NOMO-1 (cell line): ENCODE results near the gene ADM5.
"Not testable (repeated sequence)": the region's sequence is repeated elsewhere in the genome, so short reads cannot be mapped to it uniquely, and the experiment has no call there.

Experiments
- DNase-seq, 2 experiments: peaks; one replicate each; lab custom pipeline; 2025; ENCODE audit not compliant: unreplicated experiment in 2 of 2; lab: John Stamatoyannopoulos, UW

Gene ADM5

DNA sequence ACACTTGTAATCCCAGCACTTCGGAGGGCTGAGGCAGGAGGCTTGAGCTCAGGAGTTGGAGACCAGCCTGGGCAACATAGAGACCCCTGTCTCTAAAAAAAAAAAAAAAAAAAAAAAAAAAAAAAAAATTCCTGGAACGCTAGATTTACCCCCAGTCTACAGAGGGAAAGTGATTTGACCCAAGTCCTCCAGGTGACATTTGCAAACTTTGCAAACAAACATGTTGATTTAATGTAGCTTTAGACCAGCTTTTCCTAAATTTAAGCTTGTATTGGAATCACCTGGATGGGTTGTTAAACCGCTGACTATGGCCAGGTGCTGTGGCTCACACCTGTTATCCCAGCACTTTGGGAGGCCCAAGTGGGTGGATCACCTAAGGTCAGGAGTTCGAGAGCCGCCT lies 10.0 kb downstream of the ADM5 start:
- no peak for DNase-seq

DNA sequence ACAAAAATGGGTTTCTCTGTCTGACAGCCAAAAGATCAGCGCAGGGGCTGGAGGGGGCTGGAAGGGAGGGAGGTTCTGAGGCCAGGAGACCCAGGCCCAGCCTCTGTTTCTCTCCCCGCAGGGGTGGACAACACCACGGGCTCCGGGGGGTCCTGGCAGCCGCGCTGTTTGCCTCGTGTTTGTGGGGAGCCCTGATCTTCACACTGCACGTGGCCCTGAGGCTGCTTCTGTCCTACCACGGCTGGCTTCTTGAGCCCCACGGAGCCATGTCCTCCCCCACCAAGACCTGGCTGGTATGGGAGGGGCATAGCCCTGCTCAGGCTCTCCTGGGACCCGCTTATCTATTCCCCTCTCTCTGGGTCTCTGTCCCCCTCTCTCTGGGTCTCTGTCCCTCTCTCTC lies 11.2 kb downstream of the ADM5 start:
- DNase-seq = no peak

- no peak for DNase-seq
Measured at GRCh38 chr19:49701271-49701786, 11.9 kb downstream of the ADM5 start.

DNA sequence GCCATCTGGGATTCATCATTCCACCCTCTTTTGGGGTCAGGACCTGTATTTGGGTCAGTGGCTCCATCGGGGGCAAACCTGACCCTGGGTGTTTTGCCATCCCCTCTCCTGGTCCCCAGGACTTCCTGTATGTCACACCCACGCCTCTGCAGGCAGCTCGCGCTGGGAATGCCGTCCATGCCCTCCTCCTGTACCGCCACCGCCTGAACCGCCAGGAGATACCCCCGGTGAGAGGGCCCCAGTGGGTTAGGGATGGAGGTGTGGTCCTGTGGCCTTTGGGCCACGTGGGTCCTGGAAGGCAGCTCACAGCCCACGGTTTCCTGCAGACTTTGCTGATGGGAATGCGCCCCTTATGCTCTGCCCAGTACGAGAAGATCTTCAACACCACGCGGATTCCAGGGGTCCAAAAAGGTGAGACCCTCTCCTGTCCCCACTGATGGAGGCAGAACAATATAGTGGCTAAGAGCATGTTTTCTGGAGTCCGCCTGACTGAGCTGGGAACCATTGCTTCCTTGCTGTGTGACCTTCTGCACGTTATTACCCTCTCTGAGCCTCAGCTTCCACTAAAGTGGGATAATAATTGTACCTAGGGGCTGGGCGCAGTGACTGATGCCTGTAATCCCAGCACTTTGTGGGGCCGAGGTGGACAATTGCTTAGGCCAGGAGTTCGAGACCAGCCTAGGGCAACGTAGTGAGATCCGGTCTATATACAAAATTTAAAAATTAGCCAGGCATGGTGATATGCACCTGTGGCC lies 15.7 kb downstream of the ADM5 start:
- no peak for DNase-seq

DNA sequence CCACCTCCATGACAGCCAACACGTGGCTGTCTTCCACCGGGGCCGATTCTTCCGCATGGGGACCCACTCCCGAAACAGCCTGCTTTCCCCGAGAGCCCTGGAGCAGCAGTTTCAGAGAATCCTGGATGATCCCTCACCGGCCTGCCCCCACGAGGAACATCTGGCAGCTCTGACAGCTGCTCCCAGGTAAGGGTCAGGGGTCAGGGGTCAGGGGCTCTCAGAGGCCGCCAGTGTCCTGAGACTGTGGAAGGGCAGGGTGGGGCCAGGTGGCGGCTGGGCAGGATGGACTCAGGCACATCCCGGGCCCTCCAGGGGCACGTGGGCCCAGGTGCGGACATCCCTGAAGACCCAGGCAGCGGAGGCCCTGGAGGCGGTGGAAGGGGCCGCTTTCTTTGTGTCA lies 16.5 kb downstream of the ADM5 start:
- DNase-seq = no peak

DNA sequence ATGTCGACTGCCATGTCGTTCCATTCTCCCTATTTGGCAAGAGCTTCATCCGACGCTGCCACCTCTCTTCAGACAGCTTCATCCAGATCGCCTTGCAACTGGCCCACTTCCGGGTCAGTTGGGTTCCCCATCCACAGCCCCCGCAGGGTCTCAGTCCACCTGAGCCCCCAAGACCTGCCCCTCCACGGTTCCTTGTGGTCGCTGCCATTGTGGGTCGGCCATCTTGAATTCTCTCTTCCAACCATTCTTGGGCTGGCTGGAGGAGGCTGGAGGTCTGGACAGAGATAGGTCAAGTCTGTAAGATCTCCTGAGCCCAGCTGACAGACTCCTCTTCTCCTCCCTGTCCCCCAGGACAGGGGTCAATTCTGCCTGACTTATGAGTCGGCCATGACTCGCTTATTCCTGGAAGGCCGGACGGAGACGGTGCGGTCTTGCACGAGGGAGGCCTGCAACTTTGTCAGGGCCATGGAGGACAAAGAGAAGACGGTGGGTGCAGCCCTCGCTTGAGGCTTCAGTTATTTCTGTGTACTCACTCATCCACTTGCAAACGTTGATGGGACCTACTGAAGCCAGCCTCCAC lies 21.1 kb downstream of the ADM5 start:
- no peak for DNase-seq

GRCh38 chr19:49712397-49712859 lies 23.0 kb downstream of the ADM5 start:
- DNase-seq = peak in 1 of 2 experiments; percentile 30

DNA sequence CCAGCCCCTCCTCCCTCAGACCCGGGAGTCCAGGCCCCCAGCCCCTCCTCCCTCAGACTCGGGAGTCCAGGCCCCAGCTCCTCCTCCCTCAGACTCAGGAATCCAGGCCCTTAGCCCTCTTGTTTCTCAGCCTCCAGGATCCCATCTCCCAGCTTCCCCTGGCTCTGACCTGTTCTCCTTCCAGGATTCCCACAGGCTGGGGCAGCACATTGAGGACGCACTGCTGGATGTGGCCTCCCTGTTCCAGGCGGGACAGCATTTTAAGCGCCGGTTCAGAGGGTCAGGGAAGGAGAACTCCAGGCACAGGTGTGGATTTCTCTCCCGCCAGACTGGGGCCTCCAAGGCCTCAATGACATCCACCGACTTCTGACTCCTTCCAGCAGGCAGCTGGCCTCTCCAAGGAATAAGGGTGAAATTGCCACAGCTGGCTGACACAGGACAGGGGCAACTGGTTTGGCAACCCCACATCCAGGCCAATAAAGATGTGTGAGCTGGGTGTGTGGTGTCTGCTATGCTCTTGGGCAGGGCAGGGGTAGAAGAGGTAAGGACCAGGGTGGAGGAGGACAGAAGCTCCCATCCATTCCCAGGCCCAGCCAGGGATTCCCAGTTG lies 23.9 kb downstream of the ADM5 start:
- no peak for DNase-seq

DNA sequence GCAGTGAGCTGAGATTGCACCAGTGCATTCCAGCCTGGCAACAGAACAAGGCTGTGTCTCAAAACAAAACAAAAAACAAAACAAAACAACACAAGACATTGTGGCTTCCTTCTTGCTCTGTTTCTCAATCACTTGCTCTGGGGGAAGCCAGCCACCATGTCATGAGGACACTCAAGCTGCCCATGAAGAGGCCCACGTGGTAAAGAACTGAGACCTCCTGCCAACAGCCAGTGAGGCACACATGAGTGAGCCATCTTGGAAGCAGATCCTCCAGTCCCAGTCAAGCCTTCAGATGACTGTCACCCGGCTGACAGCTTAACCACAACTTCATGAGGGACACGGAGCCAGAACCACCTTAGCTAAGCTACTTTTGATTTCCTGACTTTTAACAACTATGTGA lies 26.8 kb downstream of the ADM5 start:
- no peak for DNase-seq

DNA sequence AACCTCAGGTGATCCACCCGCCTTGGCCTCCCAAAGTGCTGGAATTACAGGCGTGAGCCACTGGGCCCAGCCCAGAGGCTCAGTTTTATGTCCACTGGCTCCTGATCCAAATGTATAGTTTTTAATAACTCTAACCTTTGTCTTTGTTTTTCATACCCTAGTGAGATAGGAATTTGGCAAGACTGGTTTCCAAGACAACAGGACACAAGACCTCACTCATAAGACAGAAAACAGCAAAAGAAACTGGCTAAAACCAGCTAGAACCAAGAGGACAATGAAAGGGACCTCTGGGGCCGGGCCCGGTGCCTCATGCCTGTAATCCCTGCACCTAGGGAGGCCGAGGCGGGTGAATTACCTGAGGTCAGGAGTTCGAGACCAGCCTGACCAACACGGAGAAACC lies 29.1 kb downstream of the ADM5 start:
- no peak for DNase-seq

DNA sequence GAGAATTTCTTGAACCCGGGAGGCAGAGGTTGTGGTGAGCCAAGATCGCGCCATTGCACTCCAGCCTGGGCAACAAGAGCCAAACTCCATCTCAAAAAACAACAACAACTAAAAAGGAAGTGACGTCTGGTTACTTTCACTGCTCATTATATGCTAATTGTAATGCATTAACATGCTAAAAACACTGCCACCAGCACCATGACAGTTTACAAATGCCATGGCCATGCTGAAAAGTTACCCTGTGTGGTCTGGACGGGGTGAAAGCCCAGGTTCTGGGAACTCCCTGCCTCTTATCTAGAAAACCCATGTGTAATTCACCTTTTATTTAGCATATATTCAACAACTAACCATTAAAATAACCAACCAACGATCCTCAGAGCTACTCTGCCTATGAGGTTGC lies 29.6 kb downstream of the ADM5 start:
- no peak for DNase-seq

DNA sequence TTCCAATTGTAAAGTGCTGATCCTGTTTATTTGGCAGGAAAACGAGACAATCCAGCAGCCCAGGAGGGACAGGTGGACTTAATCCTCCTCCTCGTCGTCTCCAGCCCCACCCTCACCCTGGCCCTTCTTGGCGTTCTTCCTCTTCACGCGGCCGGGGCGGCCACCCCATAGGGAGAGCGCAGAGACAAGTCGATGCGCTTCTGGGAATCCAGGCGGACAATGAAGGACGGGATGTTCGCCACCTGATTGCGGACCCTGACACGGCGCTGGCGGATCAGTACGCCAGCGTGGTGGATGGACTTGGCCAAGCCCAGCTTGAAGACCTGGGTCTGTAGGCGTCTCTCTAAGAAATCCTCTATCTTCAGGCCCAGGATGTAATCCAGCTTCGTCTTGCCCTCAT lies 30.0 kb downstream of the ADM5 start:
- not testable (repeated sequence) for DNase-seq

DNA sequence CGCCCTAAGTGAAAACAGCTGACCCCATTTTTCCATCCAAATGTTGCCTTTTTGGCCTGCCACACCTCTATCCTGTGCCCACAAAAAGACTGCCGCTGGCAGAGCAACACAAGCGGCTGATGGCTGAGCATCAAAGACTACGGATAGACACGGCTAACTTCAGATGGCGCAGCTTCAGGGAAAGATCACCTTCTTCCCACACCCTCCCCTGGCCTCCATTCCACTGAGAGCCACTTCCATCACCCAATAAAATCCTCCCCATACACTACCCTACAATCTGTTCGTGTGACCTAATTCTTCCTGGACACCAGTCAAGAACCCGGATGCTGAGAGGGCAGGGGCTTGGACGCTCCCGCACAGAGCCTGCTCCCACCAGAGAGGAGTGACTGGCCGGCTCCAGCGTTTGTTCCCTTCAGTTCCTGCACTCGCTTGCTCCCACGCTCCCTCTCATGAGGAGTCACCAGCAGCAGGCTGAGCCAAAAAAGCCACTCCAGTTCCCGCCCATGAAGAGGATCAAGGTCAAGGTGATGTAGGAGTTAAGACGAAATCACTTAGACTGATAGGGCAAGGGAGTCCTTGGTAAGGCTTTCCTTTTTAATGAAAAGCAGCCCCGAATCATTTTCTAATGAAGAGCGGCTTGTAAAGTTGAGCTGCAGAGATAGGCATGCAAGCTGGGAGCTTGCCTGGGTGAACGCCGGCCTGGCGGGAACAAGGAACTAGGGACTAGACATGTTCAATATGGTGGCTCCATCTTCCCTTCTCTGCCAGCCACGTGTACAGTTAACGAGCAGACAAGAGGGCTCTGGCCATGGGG lies 38.0 kb downstream of the ADM5 start:
- no peak for DNase-seq

DNA sequence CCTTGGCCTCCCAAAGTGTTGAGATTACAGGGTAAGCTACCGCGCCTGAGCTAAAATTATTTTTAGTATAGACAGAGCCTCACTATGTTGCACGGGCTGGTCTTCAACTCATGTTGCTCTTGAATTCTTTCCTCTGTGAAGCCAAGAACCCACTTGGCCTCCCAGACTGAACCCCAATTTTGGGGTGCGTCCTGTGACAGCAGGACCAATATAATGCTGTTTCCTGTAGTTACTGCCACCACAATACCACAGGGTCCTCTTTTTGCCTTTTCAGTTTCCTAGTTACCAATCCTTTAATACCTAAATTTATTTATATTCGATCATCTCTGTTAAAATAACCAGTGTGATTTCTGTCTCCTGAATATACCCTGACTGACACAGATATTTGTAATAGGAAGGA lies 40.8 kb downstream of the ADM5 start:
- DNase-seq = no peak

- DNase-seq = no peak
Measured at GRCh38 chr19:49738268-49738667, 48.9 kb downstream of the ADM5 start.

- DNase-seq = no peak
Measured at GRCh38 chr19:49739098-49739497, 49.7 kb downstream of the ADM5 start.

GRCh38 chr19:49739933-49740332 lies 50.5 kb downstream of the ADM5 start:
- DNase-seq = no peak
